Measurements from ENCODE around the gene ACACA. TPM values are rescaled to one million over a fixed set of nuclear protein-coding genes. Genes with fewer than 3 reads are reported as not detected.

The ACACA gene
- total and polyA plus RNA-seq, 2 donors (not counting 1 experiment from before 2014, with no cell fraction given) = 4.8 to 26.2 TPM

GRCh38 chr17:37116671-37117185 is 289.9 kb downstream of the ACACA start:
- Histone ChIP-seq H3K27me3 (replicated peaks in 1 of 4; ENCODE audit: control extremely low read depth in 1 of 4, control insufficient read depth in 3 of 4, insufficient read depth in 4 of 4, low read length in 3 of 4) (no peaks in the 10 kb centered on the region), H4K20me1 (ENCODE audit: control insufficient read depth, insufficient read depth, low read length, poor library complexity, severe bottlenecking) (no peaks in the 10 kb centered on the region), H3K9ac (ENCODE audit: low read length) (no peak overlapping the region), H2AFZ (ENCODE audit: insufficient read depth, low read depth, low read length, poor library complexity, severe bottlenecking) (no peak overlapping the region), H3K9me3 (ENCODE audit: control extremely low read depth in 1 of 3, control insufficient read depth in 2 of 3, insufficient read depth in 1 of 3, low read length in 2 of 3) (no peaks in the 10 kb centered on the region), H3K79me2 (ENCODE audit: control insufficient read depth, insufficient read depth, low read length) (no peaks in the 10 kb centered on the region), H3K4me1 (ENCODE audit: control insufficient read depth in 2 of 2, insufficient read depth in 2 of 2, low read length in 2 of 2) (no peaks in the 10 kb centered on the region), H3K4me2 (replicated peaks; ENCODE audit: low read depth, low read length, poor library complexity, severe bottlenecking) (no peak overlapping the region), H3K4me3 (ENCODE audit: control extremely low read depth in 1 of 5, extremely low read depth in 1 of 5, insufficient read depth in 1 of 5, low read depth in 2 of 5, low read length in 4 of 5) (no peak overlapping the region), H3K36me3 (replicated peaks in 1 of 2; ENCODE audit: control extremely low read depth in 1 of 2, control insufficient read depth in 1 of 2, extremely low read depth in 1 of 2, insufficient read depth in 2 of 2, low read length in 1 of 2) (peaks cover 2 to 18% of the 10 kb centered on the region in 2 experiments), H3K27ac (ENCODE audit: low read length in 2 of 2) (no peak overlapping the region)
- Mint-ChIP-seq H3K4me1 (no peaks in the 10 kb centered on the region), H3K9me3 (ENCODE audit: insufficient read depth) (no peaks in the 10 kb centered on the region), H3K27me3 (no peaks in the 10 kb centered on the region), H3K4me3 (no peak overlapping the region), H3K27ac (no peak overlapping the region)
- DNase-seq (no peak), ATAC-seq (ENCODE audit: low read depth) (no peak)
- ChIA-PET CTCF (no interaction called here), POLR2A (no interaction called here)
- intact Hi-C loops (cut with micrococcal nuclease) = no loop called here
- no peak for TF ChIP-seq CTCF (IDR thresholded peaks at IDR 0.05)
- no peak for TF ChIP-seq EZH2 (IDR thresholded peaks at IDR 0.05; ENCODE audit: borderline replicate concordance, insufficient read depth, low read depth, low read length, poor library complexity, severe bottlenecking)
- WGBS (ENCODE audit: insufficient coverage) = 92% methylated on average over 4 of the region's 7 CpGs

- H3K36me3 ChIP-seq (replicated peaks in 1 of 2; ENCODE audit: control extremely low read depth in 1 of 2, control insufficient read depth in 1 of 2, extremely low read depth in 1 of 2, insufficient read depth in 2 of 2, low read length in 1 of 2) = peaks cover 2 to 39% of the 10 kb centered on the region in 2 experiments
- ChIA-PET POLR2A (no interaction called here), CTCF (no interaction called here)
- no peak overlapping the region for H3K27ac ChIP-seq (ENCODE audit: low read length in 2 of 2)
- no peaks in the 10 kb centered on the region for H3K4me1 Mint-ChIP-seq
- DNase-seq = no peak
- H4K20me1 ChIP-seq (ENCODE audit: control insufficient read depth, insufficient read depth, low read length, poor library complexity, severe bottlenecking) = no peaks in the 10 kb centered on the region
- H3K27me3 ChIP-seq (replicated peaks in 1 of 4; ENCODE audit: control extremely low read depth in 1 of 4, control insufficient read depth in 3 of 4, insufficient read depth in 4 of 4, low read length in 3 of 4) = no peaks in the 10 kb centered on the region
- no peak overlapping the region for H2AFZ ChIP-seq (ENCODE audit: insufficient read depth, low read depth, low read length, poor library complexity, severe bottlenecking)
- H3K4me3 ChIP-seq (ENCODE audit: control extremely low read depth in 1 of 5, extremely low read depth in 1 of 5, insufficient read depth in 1 of 5, low read depth in 2 of 5, low read length in 4 of 5) = no peak overlapping the region
- H3K4me2 ChIP-seq (replicated peaks; ENCODE audit: low read depth, low read length, poor library complexity, severe bottlenecking) = no peak overlapping the region
- H3K9me3 ChIP-seq (ENCODE audit: control extremely low read depth in 1 of 3, control insufficient read depth in 2 of 3, insufficient read depth in 1 of 3, low read length in 2 of 3) = no peaks in the 10 kb centered on the region
- H3K9me3 Mint-ChIP-seq (ENCODE audit: insufficient read depth) = no peaks in the 10 kb centered on the region
- no peaks in the 10 kb centered on the region for H3K79me2 ChIP-seq (ENCODE audit: control insufficient read depth, insufficient read depth, low read length)
- ATAC-seq (ENCODE audit: low read depth) = no peak
- 100% methylated on average over 3 of the region's 4 CpGs for WGBS (ENCODE audit: insufficient coverage)
- intact Hi-C loops (cut with micrococcal nuclease) = no loop called here
- H3K9ac ChIP-seq (ENCODE audit: low read length) = no peak overlapping the region
- no peaks in the 10 kb centered on the region for H3K4me1 ChIP-seq (ENCODE audit: control insufficient read depth in 2 of 2, insufficient read depth in 2 of 2, low read length in 2 of 2)
- no peak overlapping the region for H3K4me3 Mint-ChIP-seq
- TF ChIP-seq EZH2 (IDR thresholded peaks at IDR 0.05; ENCODE audit: borderline replicate concordance, insufficient read depth, low read depth, low read length, poor library complexity, severe bottlenecking) (no peak), CTCF (IDR thresholded peaks at IDR 0.05) (no peak)
- no peaks in the 10 kb centered on the region for H3K27me3 Mint-ChIP-seq
- no peak overlapping the region for H3K27ac Mint-ChIP-seq
Measured at GRCh38 chr17:37111329-37111728, 295.3 kb downstream of the ACACA start.

Data from B cell (primary cell).